Measurements from ENCODE around the gene TCP11L2. TPM values are rescaled to one million over a fixed set of nuclear protein-coding genes. Genes with fewer than 3 reads are reported as not detected.

The TCP11L2 gene
- total and polyA plus RNA-seq, 9 of the 15 experiments (the other 6 are each of a cell fraction or from before 2014, with no cell fraction given): 0.39 to 4.5 (median 1.3) TPM

DNA sequence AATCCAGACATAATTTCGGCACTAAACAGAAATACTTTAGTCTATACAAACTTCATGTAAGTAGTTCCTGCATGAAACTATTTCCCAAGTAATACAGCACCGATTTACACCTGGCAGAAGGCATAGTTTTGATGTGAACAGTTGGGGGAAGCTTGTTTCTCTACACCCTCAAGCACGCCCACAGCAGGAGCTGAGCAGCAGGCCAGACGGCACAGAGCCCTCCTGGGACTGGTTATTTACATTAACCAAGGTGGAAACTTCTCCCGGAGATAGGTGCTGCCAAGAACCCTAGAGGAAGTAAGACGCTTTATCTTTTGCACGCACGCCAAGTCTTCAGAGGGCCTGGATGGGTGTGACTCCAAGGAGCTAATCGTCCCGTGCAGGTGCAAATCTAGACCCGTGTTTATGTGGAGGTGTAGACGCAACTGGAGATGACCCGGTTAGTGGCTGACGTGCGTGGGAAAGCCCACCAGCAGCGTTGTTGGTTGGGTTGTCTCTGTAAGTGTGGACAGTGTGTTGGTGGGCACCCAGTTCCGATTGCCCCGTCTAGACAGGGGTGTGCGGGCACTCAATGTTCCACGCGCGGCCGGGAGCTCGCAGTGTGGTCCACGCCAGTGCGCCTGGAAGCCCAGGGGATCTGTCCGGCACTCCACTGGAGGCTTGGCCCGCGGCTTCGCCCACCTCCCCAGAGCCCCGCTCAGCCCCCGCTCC lies 767 bp upstream of the TCP11L2 start (continued):
- TF ChIP-seq ARNT (IDR thresholded peaks at IDR 0.05) (peak; percentile 89 to 92), FOXK1 (CRISPR knock-in tag; IDR thresholded peaks at IDR 0.05; ENCODE audit: borderline replicate concordance) (peak; percentile 93), ZNF175 (CRISPR knock-in tag; IDR thresholded peaks at IDR 0.05; ENCODE audit: low read depth) (peak; percentile 75), RBBP5 (IDR thresholded peaks at IDR 0.05; ENCODE audit: borderline replicate concordance, insufficient read depth, low read length, poor library complexity, severe bottlenecking) (peak; percentile 2), RUNX1 (IDR thresholded peaks at IDR 0.05; ENCODE audit: low read depth) (peak; percentile 64; the same call in 1 of the 2 replicates), BRCA1 (IDR thresholded peaks at IDR 0.05) (no peak), BRCA1 (CRISPR knock-in tag; IDR thresholded peaks at IDR 0.05) (no peak), ZNF766 (CRISPR knock-in tag; conservative IDR thresholded peaks at IDR 0.05) (peak; percentile 77), ZNF24 (IDR thresholded peaks at IDR 0.05) (no peak), MAZ (CRISPR knock-in tag; conservative IDR thresholded peaks at IDR 0.05 in 1 of 2, IDR thresholded peaks at IDR 0.05 in 1 of 2) (peak; percentile 20 to 76), GATAD2B (IDR thresholded peaks at IDR 0.05; ENCODE audit: borderline replicate concordance) (peak; percentile 89), NFE2L1 (tag; IDR thresholded peaks at IDR 0.05; ENCODE audit: borderline replicate concordance, low read depth) (no peak), MCM2 (IDR thresholded peaks at IDR 0.05; ENCODE audit: low read depth) (no peak), TEAD4 (IDR thresholded peaks at IDR 0.05; ENCODE audit: low read length) (peak; percentile 99), TEAD4 (CRISPR knock-in tag; IDR thresholded peaks at IDR 0.05; ENCODE audit: borderline replicate concordance) (no peak), JUN (IDR thresholded peaks at IDR 0.05; ENCODE audit: borderline replicate concordance, low read depth, low read length) (peak; percentile 8; the same call in 1 of the 2 replicates), JUN (CRISPR knock-in tag; IDR thresholded peaks at IDR 0.05; ENCODE audit: borderline replicate concordance) (no peak), DMBX1 (CRISPR knock-in tag; IDR thresholded peaks at IDR 0.05; ENCODE audit: borderline replicate concordance) (peak; percentile 91), TCF3 (CRISPR knock-in tag; IDR thresholded peaks at IDR 0.05) (peak; percentile 100), HDAC1 (IDR thresholded peaks at IDR 0.05) (peak; percentile 73 to 97; a peak in 3 of 4 replicates), SMARCB1 (IDR thresholded peaks at IDR 0.05; ENCODE audit: insufficient read length, low read depth) (no peak), TAL1 (IDR thresholded peaks at IDR 0.05) (peak; percentile 98), E2F3 (CRISPR knock-in tag; IDR thresholded peaks at IDR 0.05) (no peak), SRSF1 (IDR thresholded peaks at IDR 0.05; ENCODE audit: low read depth, low read length) (no peak)
- TF ChIP-seq, protein P1, sequence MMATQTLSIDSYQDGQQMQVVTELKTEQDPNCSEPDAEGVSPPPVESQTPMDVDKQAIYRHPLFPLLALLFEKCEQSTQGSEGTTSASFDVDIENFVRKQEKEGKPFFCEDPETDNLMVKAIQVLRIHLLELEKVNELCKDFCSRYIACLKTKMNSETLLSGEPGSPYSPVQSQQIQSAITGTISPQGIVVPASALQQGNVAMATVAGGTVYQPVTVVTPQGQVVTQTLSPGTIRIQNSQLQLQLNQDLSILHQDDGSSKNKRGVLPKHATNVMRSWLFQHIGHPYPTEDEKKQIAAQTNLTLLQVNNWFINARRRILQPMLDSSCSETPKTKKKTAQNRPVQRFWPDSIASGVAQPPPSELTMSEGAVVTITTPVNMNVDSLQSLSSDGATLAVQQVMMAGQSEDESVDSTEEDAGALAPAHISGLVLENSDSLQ (IDR thresholded peaks at IDR 0.05): peak; percentile 30; the same call in 1 of the 2 replicates
- TF ChIP-seq, protein P2, sequence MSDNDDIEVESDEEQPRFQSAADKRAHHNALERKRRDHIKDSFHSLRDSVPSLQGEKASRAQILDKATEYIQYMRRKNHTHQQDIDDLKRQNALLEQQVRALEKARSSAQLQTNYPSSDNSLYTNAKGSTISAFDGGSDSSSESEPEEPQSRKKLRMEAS (CRISPR knock-in tag; IDR thresholded peaks at IDR 0.05): peak; percentile 68
- TF ChIP-seq, protein P3, sequence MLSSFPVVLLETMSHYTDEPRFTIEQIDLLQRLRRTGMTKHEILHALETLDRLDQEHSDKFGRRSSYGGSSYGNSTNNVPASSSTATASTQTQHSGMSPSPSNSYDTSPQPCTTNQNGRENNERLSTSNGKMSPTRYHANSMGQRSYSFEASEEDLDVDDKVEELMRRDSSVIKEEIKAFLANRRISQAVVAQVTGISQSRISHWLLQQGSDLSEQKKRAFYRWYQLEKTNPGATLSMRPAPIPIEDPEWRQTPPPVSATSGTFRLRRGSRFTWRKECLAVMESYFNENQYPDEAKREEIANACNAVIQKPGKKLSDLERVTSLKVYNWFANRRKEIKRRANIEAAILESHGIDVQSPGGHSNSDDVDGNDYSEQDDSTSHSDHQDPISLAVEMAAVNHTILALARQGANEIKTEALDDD (IDR thresholded peaks at IDR 0.05): peak; percentile 98
- TF ChIP-seq, protein P4, sequence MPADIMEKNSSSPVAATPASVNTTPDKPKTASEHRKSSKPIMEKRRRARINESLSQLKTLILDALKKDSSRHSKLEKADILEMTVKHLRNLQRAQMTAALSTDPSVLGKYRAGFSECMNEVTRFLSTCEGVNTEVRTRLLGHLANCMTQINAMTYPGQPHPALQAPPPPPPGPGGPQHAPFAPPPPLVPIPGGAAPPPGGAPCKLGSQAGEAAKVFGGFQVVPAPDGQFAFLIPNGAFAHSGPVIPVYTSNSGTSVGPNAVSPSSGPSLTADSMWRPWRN (IDR thresholded peaks at IDR 0.05; ENCODE audit: low read depth): peak; percentile 89
